CD4-positive, alpha-beta memory T cell (primary cell): ENCODE measurements around the gene NDUFAF2. TPM values are rescaled to one million over a fixed set of nuclear protein-coding genes. Genes with fewer than 3 reads are reported as not detected.
A peak's percentile ranks its signal among the peaks of the same experiment; 100 is the strongest.

Experiments
- CTCF ChIA-PET: fragments of 350-600 bp; sonication (Branson Sonifier 250); formaldehyde crosslinking; loops from one replicate; lab custom pipeline; 2021; ENCODE audit warnings: inconsistent platforms; ENCODE audit not compliant: partially characterized antibody; lab: Charles Lee
- POLR2A ChIA-PET: fragments of 350-600 bp; sonication (Branson Sonifier 250); formaldehyde crosslinking; loops from one replicate; lab custom pipeline; 2021; ENCODE audit not compliant: partially characterized antibody; lab: Charles Lee
- DNase-seq, 5 donors: peaks; one replicate each; pipeline versions ENCODE4 v3.0.0 to v3.0.0-alpha.2; 2020 to 2022; ENCODE audit warnings: mixed read lengths in 1 of 5
- H3K27ac ChIP-seq: one replicate; pipeline ENCODE4 v1.7.0; 2013; ENCODE audit warnings: low read depth, low read length
- H3K27me3 ChIP-seq: 2 replicates; pipeline ENCODE4 v1.7.0; 2013; ENCODE audit warnings: mild to moderate bottlenecking, low read length, moderate library complexity; ENCODE audit not compliant: insufficient read depth
- H3K36me3 ChIP-seq: 2 replicates; pipeline ENCODE4 v1.7.0; 2013; ENCODE audit warnings: mild to moderate bottlenecking, low read length, moderate library complexity; ENCODE audit not compliant: insufficient read depth
- H3K4me1 ChIP-seq: 2 replicates; pipeline ENCODE4 v1.7.0; 2013; ENCODE audit warnings: mild to moderate bottlenecking, low read length, moderate library complexity; ENCODE audit not compliant: insufficient read depth
- H3K4me3 ChIP-seq, 2 donors: one replicate each; pipeline ENCODE4 v1.7.0; 2013; ENCODE audit warnings: low read length in 2 of 2, mild to moderate bottlenecking in 1 of 2
- H3K9me3 ChIP-seq, 2 donors: one replicate each; pipeline ENCODE4 v1.7.0; 2013; ENCODE audit warnings: low read length in 2 of 2, control low read depth in 1 of 2; ENCODE audit not compliant: control insufficient read depth in 1 of 2
- H3K27ac Mint-ChIP-seq, 7 donors: one replicate each; pipeline ENCODE4 v1.8.0; 2020 to 2021; ENCODE audit warnings: mixed read lengths in 7 of 7, mild to moderate bottlenecking in 6 of 7, inconsistent platforms in 3 of 7, moderate library complexity in 3 of 7
- H3K27me3 Mint-ChIP-seq, 2 donors: one replicate each; pipeline ENCODE4 v1.8.0; 2020 to 2021; ENCODE audit warnings: mixed read lengths in 2 of 2
- H3K36me3 Mint-ChIP-seq, 2 donors: one replicate each; pipeline ENCODE4 v1.8.0; 2020 to 2021; ENCODE audit warnings: mixed read lengths in 2 of 2, inconsistent platforms in 1 of 2, mild to moderate bottlenecking in 1 of 2
- H3K4me1 Mint-ChIP-seq, 4 donors: one replicate each; pipeline ENCODE4 v1.8.0; 2020 to 2021; ENCODE audit warnings: mixed read lengths in 4 of 4, mild to moderate bottlenecking in 1 of 4
- H3K4me3 Mint-ChIP-seq, 8 donors: one replicate each; pipeline ENCODE4 v1.8.0; 2020 to 2021; ENCODE audit warnings: mixed read lengths in 8 of 8, mild to moderate bottlenecking in 7 of 8, moderate library complexity in 6 of 8, inconsistent platforms in 3 of 8
- H3K9me3 Mint-ChIP-seq, 8 donors: one replicate each; pipeline ENCODE4 v1.8.0; 2020 to 2021; ENCODE audit warnings: mixed read lengths in 8 of 8, mild to moderate bottlenecking in 5 of 8, inconsistent platforms in 3 of 8, moderate library complexity in 1 of 8
- intact Hi-C: fragments of 100-400 bp; cut with micrococcal nuclease; formaldehyde crosslinking; loops from one replicate; pipeline ENCODE4 v1.15.1; 2023
- polyA plus RNA-seq, 2 donors: library from polyadenylated mRNA; unstranded; fragments of 300-500 nt; fragmentation: Illumina TruSeq; gene quantifications; one replicate each; pipeline ENCODE4 v1.2.3, GENCODE V29; 2021
- total RNA-seq, 2 experiments: library from RNA; stranded (reverse); gene quantifications; one replicate each; pipeline ENCODE4 v1.2.3, GENCODE V29; 2021

The NDUFAF2 gene
- total and polyA plus RNA-seq, 4 experiments from 2014 or later: 14.7 to 44.9 (median 24.8) TPM

- POLR2A ChIA-PET: no interaction called here
These were observed 206.9 kb downstream of the NDUFAF2 start for GRCh38 chr5:61151893-61152292.

DNA sequence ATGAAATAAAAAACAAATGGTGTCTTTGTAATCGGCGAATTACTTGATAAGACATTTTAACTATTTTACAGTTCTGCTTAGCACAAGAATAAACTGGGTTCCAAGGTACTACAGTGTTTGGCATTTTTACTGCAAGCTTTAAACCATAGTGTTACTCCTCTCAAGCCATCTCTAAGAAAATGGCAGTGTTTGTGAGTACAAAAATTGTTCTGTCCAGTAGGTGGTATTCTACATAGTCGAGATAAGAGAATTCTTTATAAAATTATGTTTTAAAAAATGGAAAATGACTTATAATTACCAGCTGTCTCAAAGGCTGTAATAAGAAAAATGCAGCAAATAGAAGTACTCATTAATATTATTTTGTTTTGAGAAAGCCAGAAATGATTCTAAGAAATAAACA is 214.1 kb downstream of the NDUFAF2 start:
- ChIA-PET CTCF (interaction anchor here (0.6 kb wide), 1 partner anchor 198 kb away, joined by 3 read pairs; no protein-coding TSS in a partner anchor), POLR2A (interaction anchor here (0.9 kb wide), 1 partner anchor 17 kb away, joined by 3 read pairs; no protein-coding TSS in a partner anchor)
- H3K4me3 ChIP-seq: no peak overlapping the region
- no peaks in the 10 kb centered on the region for H3K9me3 ChIP-seq
- DNase-seq: no peak
- peaks cover 26% of the 10 kb centered on the region for H3K4me1 ChIP-seq
- Mint-ChIP-seq H3K4me1 (peaks cover 29 to 46% (median 38%) of the 10 kb centered on the region in 4 donors), H3K4me3 (no peak overlapping the region), H3K27me3 (no peaks in the 10 kb centered on the region), H3K9me3 (peaks cover 0 to 22% (median 12%) of the 10 kb centered on the region in 8 donors), H3K36me3 (peaks cover 55 to 67% of the 10 kb centered on the region in 2 donors), H3K27ac (no peak overlapping the region)
- peaks cover 11% of the 10 kb centered on the region for H3K36me3 ChIP-seq
- intact Hi-C loops: no loop called here
- no peak overlapping the region for H3K27ac ChIP-seq
- H3K27me3 ChIP-seq: no peaks in the 10 kb centered on the region

More at GRCh38 chr5:61151893-61152292, 206.9 kb downstream of the NDUFAF2 start:
- CTCF ChIA-PET: no interaction called here
- H3K27ac Mint-ChIP-seq: no peak overlapping the region
- peaks cover 0 to 2% (median 0%) of the 10 kb centered on the region in 4 donors for H3K4me1 Mint-ChIP-seq
- peaks cover 3 to 52% (median 27%) of the 10 kb centered on the region in 8 donors for H3K9me3 Mint-ChIP-seq
- Histone ChIP-seq H3K4me1 (no peaks in the 10 kb centered on the region), H3K27me3 (no peaks in the 10 kb centered on the region), H3K4me3 (no peak overlapping the region), H3K9me3 (no peaks in the 10 kb centered on the region), H3K36me3 (no peaks in the 10 kb centered on the region), H3K27ac (no peak overlapping the region)
- no peak overlapping the region for H3K4me3 Mint-ChIP-seq
- intact Hi-C loops: no loop called here
- H3K36me3 Mint-ChIP-seq: peaks cover 26 to 29% of the 10 kb centered on the region in 2 donors
- H3K27me3 Mint-ChIP-seq: no peaks in the 10 kb centered on the region
- DNase-seq: no peak

- Mint-ChIP-seq H3K36me3 (peaks cover 48 to 60% of the 10 kb centered on the region in 2 donors), H3K4me3 (peak overlapping the region in 2 of 8 donors; percentile 17 to 53), H3K9me3 (peaks cover 0 to 15% (median 10%) of the 10 kb centered on the region in 8 donors), H3K4me1 (peaks cover 29 to 46% (median 38%) of the 10 kb centered on the region in 4 donors), H3K27ac (peak overlapping the region in 2 of 7 donors; percentile 6 to 61), H3K27me3 (no peaks in the 10 kb centered on the region)
- no peaks in the 10 kb centered on the region for H3K27me3 ChIP-seq
- H3K9me3 ChIP-seq: no peaks in the 10 kb centered on the region
- no peak overlapping the region for H3K27ac ChIP-seq
- no peak overlapping the region for H3K4me3 ChIP-seq
- POLR2A ChIA-PET: no interaction called here
- H3K36me3 ChIP-seq: peaks cover 11% of the 10 kb centered on the region
- DNase-seq: no peak
- CTCF ChIA-PET: no interaction called here
- intact Hi-C loops: loop anchor here (5.0 kb wide), 2 partner anchors 213 to 497 kb away; partner anchors contain the start of genes ERCC8 and NDUFAF2
- peaks cover 26% of the 10 kb centered on the region for H3K4me1 ChIP-seq
These were observed 214.8 kb downstream of the NDUFAF2 start for GRCh38 chr5:61159836-61160235.

DNA sequence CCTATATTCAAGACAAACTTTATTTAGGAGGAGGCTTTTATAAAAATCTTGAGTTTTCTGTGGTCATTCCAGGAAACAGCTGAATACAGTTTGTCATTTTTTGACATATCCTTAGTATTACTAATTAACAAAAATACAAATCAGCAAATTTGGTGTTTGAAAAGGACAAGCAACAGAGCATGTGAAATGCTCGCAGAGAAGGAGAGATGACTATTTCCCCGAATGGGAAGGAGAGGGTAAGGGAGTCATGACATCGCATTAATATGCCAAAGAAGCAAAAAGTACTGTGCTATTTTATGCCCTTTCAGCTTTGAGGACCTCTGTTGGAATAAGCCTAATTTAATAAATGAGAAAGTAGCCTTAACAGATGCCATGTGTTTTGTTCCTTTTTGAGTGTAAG is 215.5 kb downstream of the NDUFAF2 start:
- H3K4me3 Mint-ChIP-seq: peak overlapping the region in 5 of 8 donors; percentile 17 to 69 (median 56)
- H3K27ac Mint-ChIP-seq: peak overlapping the region in 3 of 7 donors; percentile 14 to 57 (median 44)
- no peaks in the 10 kb centered on the region for H3K27me3 ChIP-seq
- no peak for DNase-seq
- peaks cover 45 to 54% of the 10 kb centered on the region in 2 donors for H3K36me3 Mint-ChIP-seq
- peaks cover 26% of the 10 kb centered on the region for H3K4me1 ChIP-seq
- H3K27ac ChIP-seq: no peak overlapping the region
- H3K36me3 ChIP-seq: peaks cover 11% of the 10 kb centered on the region
- ChIA-PET POLR2A (no interaction called here), CTCF (no interaction called here)
- intact Hi-C loops: loop anchor here (5.0 kb wide), 2 partner anchors 213 to 497 kb away; partner anchors contain the start of genes ERCC8 and NDUFAF2
- H3K9me3 ChIP-seq: no peaks in the 10 kb centered on the region
- no peak overlapping the region for H3K4me3 ChIP-seq
- H3K27me3 Mint-ChIP-seq: no peaks in the 10 kb centered on the region
- peaks cover 0 to 10% (median 5%) of the 10 kb centered on the region in 8 donors for H3K9me3 Mint-ChIP-seq
- peaks cover 29 to 46% (median 38%) of the 10 kb centered on the region in 4 donors for H3K4me1 Mint-ChIP-seq

DNA sequence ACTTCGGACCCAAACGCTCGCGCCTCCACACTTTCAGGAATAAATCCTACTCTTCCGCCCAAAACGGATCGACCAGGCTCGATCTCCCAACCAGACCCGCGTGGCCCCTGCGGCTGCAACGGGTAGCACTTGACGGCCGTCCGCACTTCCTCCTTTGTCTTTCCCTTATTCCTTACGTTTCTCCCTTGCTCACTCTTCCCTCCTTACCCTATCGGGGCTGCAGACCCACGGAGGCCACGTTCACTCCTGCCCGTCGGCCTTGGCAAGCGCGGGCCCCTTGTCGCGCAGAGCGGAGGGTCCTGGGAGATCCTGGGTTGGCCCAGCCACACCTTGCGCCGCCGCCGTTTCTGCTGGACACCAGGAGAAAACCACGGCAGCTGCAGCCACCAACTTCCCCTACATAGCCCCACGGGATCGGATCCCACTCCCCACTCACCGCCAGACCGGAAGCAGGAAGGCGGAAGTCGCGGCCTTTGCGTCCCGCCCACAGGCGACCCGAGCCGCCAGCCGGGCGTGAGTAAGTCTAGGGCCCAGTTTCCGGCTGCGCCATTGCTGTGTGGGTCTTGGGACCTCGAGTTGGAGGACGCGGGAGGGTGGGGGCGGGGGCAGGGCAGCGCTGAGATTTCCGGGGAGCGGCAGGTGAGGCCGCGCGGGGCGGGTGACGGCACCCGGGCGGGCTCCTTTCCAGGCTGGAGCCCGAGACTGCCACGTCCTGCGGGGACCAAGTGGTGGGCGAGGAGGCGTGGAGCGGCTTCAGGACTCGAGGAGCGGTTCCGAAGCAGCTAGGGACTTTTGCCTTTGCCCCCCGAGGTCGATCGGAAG is 217.2 kb downstream of the NDUFAF2 start, which contains the start of gene SMIM15:
Gene SMIM15 (minus strand): TSS at position 459 of the 822 bp plus-strand sequence. CDS start 2,297 bp downstream, outside the sequence.
- Histone ChIP-seq H3K36me3 (peaks cover 11% of the 10 kb centered on the region), H3K4me3 (peak within 1 kb of the TSS; percentile 88), H3K9me3 (no peaks in the 10 kb centered on the region), H3K4me1 (peaks cover 26% of the 10 kb centered on the region), H3K27me3 (no peaks in the 10 kb centered on the region), H3K27ac (peak within 1 kb of the TSS; percentile 67)
- intact Hi-C loops: loop anchor here (1.0 to 5.0 kb wide), 4 partner anchors 170 to 495 kb away; partner anchors contain the start of genes ERCC8, NDUFAF2 and ZSWIM6
- DNase-seq: peak; percentile 67 to 77 (median 72)
- peak within 1 kb of the TSS; percentile 89 to 99 (median 96) for H3K27ac Mint-ChIP-seq
- peaks cover 0 to 5% (median 1%) of the 10 kb centered on the region in 8 donors for H3K9me3 Mint-ChIP-seq
- peaks cover 38 to 49% of the 10 kb centered on the region in 2 donors for H3K36me3 Mint-ChIP-seq
- peaks cover 29 to 46% (median 38%) of the 10 kb centered on the region in 4 donors for H3K4me1 Mint-ChIP-seq
- H3K27me3 Mint-ChIP-seq: no peaks in the 10 kb centered on the region
- H3K4me3 Mint-ChIP-seq: peak within 1 kb of the TSS; percentile 92 to 100 (median 96)
- ChIA-PET CTCF (no interaction called here), POLR2A (interaction anchor here (1.2 to 3.7 kb wide), 2 partner anchors 10 to 169 kb away, joined by 3 to 21 read pairs; partner anchors contain the start of gene ZSWIM6)

GRCh38 chr5:61162832-61163567 is 218.0 kb downstream of the NDUFAF2 start:
- CTCF ChIA-PET: no interaction called here

More at GRCh38 chr5:61162832-61163567, 218.0 kb downstream of the NDUFAF2 start:
- intact Hi-C loops: loop anchor here (1.0 to 5.0 kb wide), 4 partner anchors 169 to 494 kb away; partner anchors contain the start of genes ERCC8, NDUFAF2 and ZSWIM6
- peak overlapping the region; percentile 89 to 96 (median 95) for H3K27ac Mint-ChIP-seq
- peaks cover 0 to 2% of the 10 kb centered on the region in 2 donors for H3K27me3 Mint-ChIP-seq
- DNase-seq: peak in 1 of 5 donors; percentile 1
- Histone ChIP-seq H3K9me3 (no peaks in the 10 kb centered on the region), H3K27me3 (no peaks in the 10 kb centered on the region), H3K36me3 (peaks cover 11% of the 10 kb centered on the region), H3K4me3 (peak overlapping the region; percentile 88), H3K27ac (peak overlapping the region; percentile 67), H3K4me1 (peaks cover 26% of the 10 kb centered on the region)
- peaks cover 29 to 46% (median 37%) of the 10 kb centered on the region in 4 donors for H3K4me1 Mint-ChIP-seq
- H3K4me3 Mint-ChIP-seq: peak overlapping the region; percentile 92 to 100 (median 96)
- H3K36me3 Mint-ChIP-seq: peaks cover 32 to 44% of the 10 kb centered on the region in 2 donors
- POLR2A ChIA-PET: interaction anchor here (1.2 to 3.7 kb wide), 2 partner anchors 9 to 168 kb away, joined by 3 to 21 read pairs; partner anchors contain the start of gene ZSWIM6
- H3K9me3 Mint-ChIP-seq: peaks cover 0 to 2% (median under 1%) of the 10 kb centered on the region in 8 donors
